ENCODE results near the gene HLA-DOA.

- TF ChIP-seq POLR2A (IDR thresholded peaks at IDR 0.05) (no peak), CTCF (IDR thresholded peaks at IDR 0.05) (no peak)
Observed at GRCh38 chr6:33050014-33050810, 40.8 kb upstream of the HLA-DOA start.

All from adrenal gland (tissue), 5 donors.